GM19455 (cell line): ENCODE data around the gene ATP8A1.

Source experiments
- ATAC-seq: cut with Tn5 transposase; IDR thresholded peaks from one replicate; pipeline ENCODE4 v1.9.1; 2021; ENCODE audit not compliant: unreplicated experiment

Gene ATP8A1

DNA sequence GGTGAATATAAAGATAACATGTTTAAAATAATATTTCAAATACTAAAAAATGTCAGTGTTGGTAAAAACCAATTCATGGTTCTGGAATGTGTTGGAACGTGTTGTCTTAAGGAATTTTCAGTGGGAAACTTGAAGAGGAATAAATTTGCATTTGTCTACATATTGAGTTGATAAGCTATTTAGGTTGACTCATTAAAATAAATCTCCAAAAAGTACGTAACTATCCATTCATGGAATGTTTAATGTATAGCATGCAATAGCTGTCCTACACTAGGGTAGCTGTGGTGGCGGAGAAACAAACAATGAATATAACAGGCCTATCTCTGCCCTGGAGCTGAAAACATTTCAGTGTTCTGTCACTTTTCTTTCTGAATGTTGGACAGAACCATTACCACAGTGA, 239.4 kb downstream of the ATP8A1 start:
- ATAC-seq: no peak

GRCh38 chr4:42416017-42416416, 240.9 kb downstream of the ATP8A1 start:
- no peak for ATAC-seq

DNA sequence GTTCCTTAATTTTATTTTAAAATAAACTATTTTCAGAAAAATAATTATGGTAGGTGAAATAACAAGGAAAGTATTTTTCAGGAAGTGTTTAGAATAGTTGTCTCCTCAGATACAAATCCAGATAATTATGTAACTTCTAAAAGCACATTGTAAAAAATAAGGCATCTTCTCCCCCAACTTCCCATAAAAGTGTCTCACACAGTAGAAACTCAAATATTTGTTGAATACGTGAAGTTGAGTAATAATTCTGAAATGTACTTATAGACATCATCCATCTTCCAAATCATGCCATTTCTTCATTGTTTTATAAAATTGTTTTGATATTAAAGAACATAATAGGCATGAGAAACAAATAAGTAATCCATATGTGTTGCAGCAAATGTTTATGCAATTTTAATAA, 241.6 kb downstream of the ATP8A1 start:
- no peak for ATAC-seq

- ATAC-seq: no peak
These were observed 244.7 kb downstream of the ATP8A1 start for GRCh38 chr4:42412251-42412650.

DNA sequence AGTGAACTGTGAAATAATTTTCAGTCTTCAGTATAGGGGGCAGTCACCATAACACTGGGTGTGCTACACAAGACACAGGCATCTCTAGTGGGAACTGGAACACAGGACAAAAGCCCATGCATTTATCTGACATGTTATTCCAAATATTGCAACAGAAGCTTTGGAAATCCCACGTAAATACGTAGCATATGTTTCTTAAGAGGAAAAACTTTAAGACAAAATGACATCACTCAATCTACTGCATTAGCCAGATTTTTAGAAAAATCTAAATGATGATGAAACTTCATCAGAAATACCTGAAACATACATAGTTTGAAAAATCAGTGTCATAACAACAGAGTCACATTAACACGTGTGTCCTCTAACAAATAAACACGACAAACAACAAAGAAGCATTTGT, 245.1 kb downstream of the ATP8A1 start:
- no peak for ATAC-seq

- ATAC-seq: no peak
These were observed 246.5 kb downstream of the ATP8A1 start for GRCh38 chr4:42410446-42410845.

DNA sequence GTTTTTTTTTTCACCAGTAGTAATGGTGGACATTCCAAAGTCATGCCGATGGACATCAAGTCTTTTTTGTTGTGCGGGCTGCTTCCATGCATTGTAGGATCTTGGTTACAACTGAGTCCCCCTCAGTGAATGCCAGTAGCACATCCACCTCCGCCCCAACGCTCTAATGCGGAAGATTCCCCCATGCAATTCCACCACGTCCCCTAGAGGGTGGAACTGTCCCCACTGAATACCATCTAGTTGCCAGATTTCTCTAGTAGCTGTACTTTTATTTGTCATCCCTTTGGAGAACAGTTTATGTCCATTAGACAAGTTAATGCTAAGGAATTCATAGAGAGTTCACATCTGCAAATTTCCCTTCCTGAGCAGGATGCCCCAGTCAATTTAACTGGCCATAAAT, 252.9 kb downstream of the ATP8A1 start:
- no peak for ATAC-seq

DNA sequence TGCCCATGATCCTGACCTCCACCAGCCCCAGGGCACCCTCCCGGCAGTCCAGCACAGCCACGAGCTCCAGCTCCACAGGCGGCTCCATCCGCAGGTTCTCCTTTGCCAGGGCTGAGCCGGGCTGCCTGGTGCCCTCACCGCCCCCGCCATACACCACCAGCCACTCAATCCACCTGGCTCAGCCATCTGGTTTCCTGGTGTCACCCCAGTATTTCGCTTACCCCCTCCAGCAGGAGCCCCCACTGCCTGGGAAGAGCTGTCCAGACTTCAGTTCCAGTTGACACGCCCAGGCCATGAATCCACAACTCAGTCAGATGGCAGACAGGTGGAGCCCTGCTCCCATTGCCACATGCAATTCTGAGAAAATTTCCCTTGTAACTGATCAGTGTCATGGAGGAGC, 255.7 kb downstream of the ATP8A1 start:
- ATAC-seq: no peak

GRCh38 chr4:42399393-42399792, 257.5 kb downstream of the ATP8A1 start:
- ATAC-seq: no peak

GRCh38 chr4:42398871-42399331, 258.0 kb downstream of the ATP8A1 start:
- no peak for ATAC-seq

- peak; percentile 46 for ATAC-seq
These were observed 258.6 kb downstream of the ATP8A1 start for GRCh38 chr4:42398171-42398870.

DNA sequence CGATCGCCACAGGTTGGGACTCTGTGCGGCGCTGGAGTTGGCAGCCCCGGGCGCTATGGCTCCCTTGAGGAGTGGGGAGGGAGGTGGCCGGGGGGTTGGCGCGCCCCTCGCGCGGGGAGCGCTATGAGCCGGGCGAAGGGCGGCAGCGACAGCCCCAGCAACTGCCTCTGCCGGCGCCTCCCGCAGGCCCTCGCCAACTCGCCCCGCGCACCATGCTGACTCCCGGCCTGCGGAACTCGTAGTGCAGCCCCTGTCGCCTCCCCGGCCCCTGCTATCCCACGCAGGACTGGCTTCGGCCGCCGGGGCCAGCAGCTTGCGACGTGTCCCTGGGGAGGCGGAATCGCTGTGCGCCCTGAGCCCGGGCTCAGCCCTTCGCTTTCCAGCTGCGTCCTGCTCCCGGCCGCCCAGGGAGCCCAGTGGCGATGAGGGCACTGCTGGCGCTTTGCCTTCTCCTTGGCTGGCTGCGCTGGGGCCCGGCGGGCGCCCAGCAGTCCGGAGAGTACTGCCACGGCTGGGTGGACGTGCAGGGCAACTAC, 259.2 kb downstream of the ATP8A1 start:
- ATAC-seq: peak; percentile 42

- peak; percentile 49 for ATAC-seq
These were observed 259.9 kb downstream of the ATP8A1 start, which contains the start of gene SHISA3 for GRCh38 chr4:42396752-42397634. Gene SHISA3 (plus strand): TSS chr4:42397488. CDS start chr4:42398057, 569 bp downstream.

GRCh38 chr4:42396361-42396751, 260.5 kb downstream of the ATP8A1 start:
- ATAC-seq: no peak

GRCh38 chr4:42395595-42395994, 261.3 kb downstream of the ATP8A1 start:
- ATAC-seq: no peak

- ATAC-seq: no peak
These were observed 264.5 kb downstream of the ATP8A1 start for GRCh38 chr4:42392436-42392835.

- no peak for ATAC-seq
These were observed 264.9 kb downstream of the ATP8A1 start for GRCh38 chr4:42391981-42392380.

GRCh38 chr4:42391355-42391664, 265.6 kb downstream of the ATP8A1 start:
- ATAC-seq: no peak

DNA sequence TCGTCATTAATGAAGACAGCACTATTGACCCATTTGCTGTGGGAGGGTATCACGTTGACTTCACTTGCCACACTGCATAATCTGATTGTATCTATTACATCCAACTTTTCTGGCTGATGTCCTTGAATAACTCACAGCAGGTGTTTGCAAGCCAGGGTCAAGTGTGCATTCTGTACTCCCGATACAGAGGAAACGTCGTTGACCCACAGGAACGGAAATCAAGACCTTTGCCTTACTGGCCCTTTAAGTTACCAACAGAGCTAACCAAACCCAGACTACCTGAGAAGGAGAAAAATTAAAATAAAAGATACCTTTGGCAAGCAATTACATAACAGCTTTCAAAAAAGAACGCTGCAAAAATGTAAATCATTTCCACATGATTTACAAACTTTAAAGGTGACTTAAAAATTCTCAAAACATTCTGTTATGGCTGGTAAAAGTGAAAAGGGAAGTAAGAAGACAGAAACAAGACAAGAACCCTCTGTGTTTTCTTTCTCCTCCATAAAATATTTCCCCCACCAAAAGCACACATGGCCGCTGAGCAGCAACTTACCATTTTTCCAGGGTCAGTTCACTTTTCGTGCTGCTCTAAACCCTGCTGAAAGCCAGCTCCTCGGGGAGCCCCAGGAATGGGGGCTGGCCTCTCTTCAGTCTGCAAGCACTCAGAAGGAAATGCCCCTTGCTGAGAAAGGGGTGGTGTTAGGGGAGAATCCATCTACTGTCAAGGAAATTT, 266.1 kb downstream of the ATP8A1 start:
- no peak for ATAC-seq

DNA sequence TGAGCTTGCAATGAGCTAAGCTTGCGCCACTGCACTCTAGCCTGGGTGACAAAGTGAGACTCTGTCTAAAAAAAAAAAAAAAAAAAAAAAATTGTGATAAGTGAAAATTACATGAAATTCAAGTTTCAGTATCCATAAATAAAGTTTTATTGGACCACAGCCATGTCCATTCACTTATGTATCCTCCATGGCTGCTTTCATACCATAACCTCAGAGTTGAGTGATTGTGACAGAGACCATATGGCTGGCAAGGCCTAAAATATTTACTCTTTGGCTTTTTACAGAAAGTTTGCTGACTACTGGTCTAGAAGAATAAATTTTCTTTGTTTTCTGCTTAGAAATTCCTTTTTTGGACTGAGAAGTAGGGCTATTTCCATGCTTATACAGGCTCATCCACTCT, 271.4 kb downstream of the ATP8A1 start:
- no peak for ATAC-seq

- no peak for ATAC-seq
These were observed 275.2 kb downstream of the ATP8A1 start for GRCh38 chr4:42381666-42382065.
